MCF 10A (cell line): ENCODE results near the gene CADM4. TPM values are rescaled to one million over a fixed set of nuclear protein-coding genes. Genes with fewer than 3 reads are reported as not detected.

Experiments
- BruUV-seq: library from RNA; stranded (reverse); fragments of 400-500 nt; replicated peaks from 2 replicates; lab custom pipeline; 2021; lab: Mats Ljungman, UMichigan
- CTCF ChIA-PET: fragments of 300-600 bp; sonication (Branson Sonifier 250); formaldehyde crosslinking; extraction: SDS; loops from one replicate; lab custom pipeline; 2021; ENCODE audit warnings: antibody characterized with exemption, inconsistent platforms; lab: Yijun Ruan, JAX
- POLR2A ChIA-PET: fragments of 300-600, 350-650 bp; sonication (Branson Sonifier 250); formaldehyde crosslinking; extraction: SDS; loops from one replicate; lab custom pipeline; 2020; ENCODE audit warnings: antibody characterized with exemption, inconsistent platforms; lab: Yijun Ruan, JAX
- DNase-seq: peaks from one replicate; pipeline ENCODE4 v3.0.0-alpha.2; 2018; ENCODE audit not compliant: unreplicated experiment
- H3K27ac Mint-ChIP-seq: one replicate; pipeline ENCODE4 v1.8.0; 2022; ENCODE audit warnings: mild to moderate bottlenecking, low read depth, mixed read lengths; ENCODE audit not compliant: unreplicated experiment
- H3K27me3 Mint-ChIP-seq: one replicate; pipeline ENCODE4 v1.8.0; 2022; ENCODE audit warnings: mixed read lengths; ENCODE audit not compliant: insufficient read depth, unreplicated experiment
- H3K36me3 Mint-ChIP-seq: one replicate; pipeline ENCODE4 v1.8.0; 2022; ENCODE audit warnings: mild to moderate bottlenecking, moderate library complexity, mixed read lengths; ENCODE audit not compliant: insufficient read depth, unreplicated experiment
- H3K4me1 Mint-ChIP-seq: one replicate; pipeline ENCODE4 v1.8.0; 2022; ENCODE audit warnings: mixed read lengths; ENCODE audit not compliant: insufficient read depth, unreplicated experiment
- H3K4me3 Mint-ChIP-seq: one replicate; pipeline ENCODE4 v1.8.0; 2022; ENCODE audit warnings: mild to moderate bottlenecking, moderate library complexity, mixed read lengths; ENCODE audit not compliant: unreplicated experiment
- H3K9me3 Mint-ChIP-seq: one replicate; pipeline ENCODE4 v1.8.0; 2022; ENCODE audit warnings: mixed read lengths; ENCODE audit not compliant: unreplicated experiment
- intact Hi-C: fragments of 100-400 bp; cut with micrococcal nuclease; formaldehyde crosslinking; loops from 2 replicates; pipeline ENCODE4 v1.14.1; 2022
- total RNA-seq: library from RNA; stranded (reverse); gene quantifications from 2 replicates; pipeline ENCODE4 v1.2.3, GENCODE V29; 2022
- TF ChIP-seq, protein P1 (sequence below): fragments of 200-600 bp; IDR thresholded peaks from one replicate; pipeline ENCODE4 v1.8.0; 2022; ENCODE audit warnings: antibody characterized with exemption, mild to moderate bottlenecking; ENCODE audit not compliant: unreplicated experiment

Gene CADM4
- total RNA-seq, 1 experiment from 2014 or later: 3.2 TPM

DNA sequence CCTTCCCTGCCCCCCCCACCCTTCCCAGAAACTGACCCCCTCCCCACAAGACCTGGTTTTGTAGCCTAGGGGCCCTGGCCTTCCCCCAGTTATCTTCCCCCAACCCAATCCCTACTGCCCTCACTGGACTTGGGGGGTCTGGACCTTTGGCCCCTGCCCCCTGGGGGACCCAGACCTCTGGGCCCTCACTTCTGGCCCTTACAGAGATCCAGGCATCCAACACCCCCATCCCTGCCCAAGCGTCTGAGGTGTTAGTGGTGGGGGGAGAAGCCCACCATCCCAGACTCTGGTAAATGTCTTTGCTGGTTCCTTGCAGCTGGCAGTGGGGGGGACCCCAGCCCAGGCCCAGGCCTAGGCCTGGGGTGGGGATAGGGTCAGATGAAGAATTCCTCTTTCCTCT, 16.7 kb downstream of the CADM4 start:
- TF ChIP-seq, protein P1, sequence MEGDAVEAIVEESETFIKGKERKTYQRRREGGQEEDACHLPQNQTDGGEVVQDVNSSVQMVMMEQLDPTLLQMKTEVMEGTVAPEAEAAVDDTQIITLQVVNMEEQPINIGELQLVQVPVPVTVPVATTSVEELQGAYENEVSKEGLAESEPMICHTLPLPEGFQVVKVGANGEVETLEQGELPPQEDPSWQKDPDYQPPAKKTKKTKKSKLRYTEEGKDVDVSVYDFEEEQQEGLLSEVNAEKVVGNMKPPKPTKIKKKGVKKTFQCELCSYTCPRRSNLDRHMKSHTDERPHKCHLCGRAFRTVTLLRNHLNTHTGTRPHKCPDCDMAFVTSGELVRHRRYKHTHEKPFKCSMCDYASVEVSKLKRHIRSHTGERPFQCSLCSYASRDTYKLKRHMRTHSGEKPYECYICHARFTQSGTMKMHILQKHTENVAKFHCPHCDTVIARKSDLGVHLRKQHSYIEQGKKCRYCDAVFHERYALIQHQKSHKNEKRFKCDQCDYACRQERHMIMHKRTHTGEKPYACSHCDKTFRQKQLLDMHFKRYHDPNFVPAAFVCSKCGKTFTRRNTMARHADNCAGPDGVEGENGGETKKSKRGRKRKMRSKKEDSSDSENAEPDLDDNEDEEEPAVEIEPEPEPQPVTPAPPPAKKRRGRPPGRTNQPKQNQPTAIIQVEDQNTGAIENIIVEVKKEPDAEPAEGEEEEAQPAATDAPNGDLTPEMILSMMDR: no peak
- peaks cover 11% of the 10 kb centered on the region for H3K4me1 Mint-ChIP-seq
- CTCF ChIA-PET: interaction anchor here (0.5 kb wide), 1 partner anchor 48 kb away, joined by 3 read pairs; no protein-coding TSS in a partner anchor
- intact Hi-C loops: no loop called here
- no peak overlapping the region for H3K27ac Mint-ChIP-seq
- H3K36me3 Mint-ChIP-seq: peaks cover 12% of the 10 kb centered on the region
- H3K9me3 Mint-ChIP-seq: no peaks in the 10 kb centered on the region
- H3K4me3 Mint-ChIP-seq: no peak overlapping the region
- no peaks in the 10 kb centered on the region for H3K27me3 Mint-ChIP-seq
- POLR2A ChIA-PET: interaction anchor here (0.8 to 1.0 kb wide), 2 partner anchors 28 to 106 kb away, joined by 3 to 5 read pairs; no protein-coding TSS in a partner anchor
- no TSS peak for BruUV-seq
- no peak for DNase-seq

DNA sequence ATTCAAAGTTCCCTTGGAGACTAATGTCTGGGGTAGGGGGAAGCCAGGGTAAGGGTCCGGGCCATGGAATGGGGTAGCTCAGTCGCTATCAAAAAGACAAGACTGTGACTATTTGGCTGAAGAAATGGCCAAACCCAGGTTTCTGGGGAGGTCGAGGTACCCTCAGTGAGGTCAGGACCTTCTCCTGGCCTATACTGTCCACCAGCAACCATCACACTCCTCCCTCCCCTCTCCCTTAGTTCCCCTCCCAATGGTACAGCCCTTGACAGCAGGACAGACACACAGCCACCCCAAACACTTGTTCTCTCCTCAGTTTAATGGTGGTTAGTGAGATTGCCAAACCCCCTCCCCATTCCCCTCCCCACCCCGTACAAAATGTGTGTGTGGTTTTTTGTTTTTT, 17.6 kb downstream of the CADM4 start:
- ChIA-PET CTCF (interaction anchor here (0.6 to 1.0 kb wide), 2 partner anchors 31 to 974 kb away, joined by 3 to 4 read pairs; no protein-coding TSS in a partner anchor), POLR2A (interaction anchor here (1.2 to 1.3 kb wide), 2 partner anchors 25 to 27 kb away, joined by 3 to 4 read pairs; partner anchors contain the start of gene ZNF576)
- no peaks in the 10 kb centered on the region for H3K27me3 Mint-ChIP-seq
- no peaks in the 10 kb centered on the region for H3K9me3 Mint-ChIP-seq
- H3K4me3 Mint-ChIP-seq: no peak overlapping the region
- no TSS peak for BruUV-seq
- H3K36me3 Mint-ChIP-seq: peaks cover 12% of the 10 kb centered on the region
- no peak overlapping the region for H3K27ac Mint-ChIP-seq
- no peak for DNase-seq
- TF ChIP-seq, protein P1: no peak
- intact Hi-C loops: no loop called here
- peaks cover 11% of the 10 kb centered on the region for H3K4me1 Mint-ChIP-seq

DNA sequence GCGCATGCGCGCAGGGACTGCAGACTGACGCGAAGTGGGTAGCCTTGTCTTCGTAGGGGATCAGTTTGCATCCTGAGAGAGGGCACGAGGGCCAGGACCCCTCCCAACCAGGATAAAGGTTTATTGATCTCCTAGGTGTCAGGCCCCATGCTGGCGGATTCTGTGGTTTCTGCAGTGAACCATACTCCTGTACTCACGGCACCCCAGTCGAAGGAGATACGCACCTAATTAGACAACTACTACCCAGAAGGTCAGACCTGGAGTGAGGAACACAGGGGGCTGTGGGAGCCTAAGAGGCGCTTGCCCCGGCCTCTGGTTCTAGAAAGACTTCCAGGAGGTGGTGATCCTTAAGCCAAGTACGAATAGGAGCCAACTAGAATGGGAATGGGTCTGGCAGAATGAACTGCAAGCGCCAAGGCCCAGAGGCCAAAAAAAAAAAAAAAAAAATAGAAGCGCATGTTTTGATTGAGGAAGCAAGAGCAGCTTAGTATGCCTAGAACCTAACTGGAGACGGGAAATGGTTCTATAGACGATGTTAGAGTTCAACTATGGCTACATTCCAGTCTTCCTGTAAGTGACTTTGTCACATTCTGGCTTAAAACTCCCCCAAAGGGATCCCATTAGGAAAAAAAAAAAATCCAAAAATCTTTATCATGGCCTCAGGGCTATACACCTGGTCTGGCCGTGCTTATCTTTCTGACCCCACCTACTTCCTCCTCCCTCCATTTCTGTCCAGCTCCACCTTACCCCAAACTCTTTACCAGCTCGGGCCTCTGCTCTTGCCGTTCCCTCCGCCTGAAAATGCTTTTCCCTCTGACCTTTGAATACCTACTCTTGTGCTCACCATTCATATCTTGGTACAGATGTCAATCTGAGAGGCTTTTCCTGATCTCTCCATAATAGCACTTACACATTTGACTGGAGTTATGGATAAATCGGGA, 19.3 kb downstream of the CADM4 start:
- CTCF ChIA-PET: interaction anchor here (0.6 kb wide), 2 partner anchors 17 to 191 kb away, joined by 4 to 5 read pairs; no protein-coding TSS in a partner anchor
- Mint-ChIP-seq H3K36me3 (peaks cover 12% of the 10 kb centered on the region), H3K9me3 (no peaks in the 10 kb centered on the region), H3K27me3 (no peaks in the 10 kb centered on the region), H3K4me3 (peak overlapping the region; percentile 89), H3K27ac (peak overlapping the region; percentile 78), H3K4me1 (peaks cover 11% of the 10 kb centered on the region)
- intact Hi-C loops: no loop called here
- TF ChIP-seq, protein P1: no peak
- POLR2A ChIA-PET: interaction anchor here (0.6 to 3.0 kb wide), 8 partner anchors 13 to 1031 kb away, joined by 3 to 18 read pairs (median 3); partner anchors contain the start of genes IRGQ, PLAUR, SMG9 and ZNF576
- DNase-seq: no peak
- BruUV-seq: no TSS peak
